NOMO-1 treated with dmso at 0.1 percent for 144 hours (cell line): Measurements from ENCODE around the gene RMND5A.

Source experiments
- DNase-seq: peaks from one replicate; lab custom pipeline; 2025; ENCODE audit not compliant: unreplicated experiment; lab: John Stamatoyannopoulos, UW

The RMND5A gene

GRCh38 chr2:86825036-86825692 lies 105.1 kb downstream of the RMND5A start:
- DNase-seq = no peak

GRCh38 chr2:86825693-86826381 lies 105.7 kb downstream of the RMND5A start:
- DNase-seq = no peak

DNA sequence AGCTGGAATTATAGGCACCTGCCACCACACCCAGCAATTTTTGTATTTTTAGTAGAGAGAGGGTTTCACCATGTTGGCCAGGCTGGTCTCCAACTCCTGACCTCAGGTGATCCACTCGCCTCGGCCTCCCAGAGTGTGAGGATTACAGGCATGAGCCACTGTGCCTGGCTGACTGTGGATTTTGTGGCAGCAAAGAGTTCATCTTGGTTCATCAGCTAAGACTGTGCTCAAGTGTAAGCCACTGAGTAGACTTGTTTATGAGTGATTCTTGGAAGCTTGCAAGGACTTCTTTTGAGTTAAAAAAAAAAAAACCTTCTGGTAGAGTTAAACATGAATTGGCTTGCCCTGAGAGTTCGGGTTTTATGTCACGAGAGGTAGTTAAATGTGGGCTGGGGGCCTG lies 106.9 kb downstream of the RMND5A start:
- no peak for DNase-seq
